OCI-LY1 (cell line): ENCODE data around the gene SURF6.

Experiments used
- H2AFZ ChIP-seq: fragments of 200-600 bp; sonication (generic), shearing (Covaris generic); 2 replicates; pipeline ENCODE4 v1.6.0; 2014; ENCODE audit warnings: antibody characterized with exemption, mild to moderate bottlenecking, low read length
- H3F3A ChIP-seq: fragments of 200-600 bp; sonication (generic), shearing (Covaris generic); 2 replicates; pipeline ENCODE4 v1.6.0; 2014; ENCODE audit warnings: mild to moderate bottlenecking, antibody characterized with exemption, low read length, moderate library complexity; ENCODE audit not compliant: insufficient read depth
- H3K27ac ChIP-seq: fragments of 200-600 bp; sonication (generic); 2 replicates; pipeline ENCODE4 v1.5.1; 2014; ENCODE audit warnings: low read length, mixed run types, mild to moderate bottlenecking, low read depth; ENCODE audit not compliant: poor library complexity, severe bottlenecking
- H3K27me3 ChIP-seq: fragments of 200-600 bp; sonication (generic); 2 replicates; pipeline ENCODE4 v1.6.0; 2014; ENCODE audit warnings: antibody characterized with exemption, mild to moderate bottlenecking, low read length, moderate library complexity; ENCODE audit not compliant: insufficient read depth
- H3K36me3 ChIP-seq: fragments of 200-600 bp; sonication (generic); 2 replicates; pipeline ENCODE4 v1.6.1; 2014; ENCODE audit warnings: mild to moderate bottlenecking, antibody characterized with exemption, low read length, moderate library complexity, mixed read lengths; ENCODE audit not compliant: insufficient read depth
- H3K4me1 ChIP-seq: fragments of 200-600 bp; sonication (generic); 2 replicates; pipeline ENCODE4 v1.5.1; 2014; ENCODE audit warnings: mild to moderate bottlenecking, low read length, moderate library complexity; ENCODE audit not compliant: insufficient read depth, severe bottlenecking
- H3K4me2 ChIP-seq: fragments of 200-600 bp; sonication (generic), shearing (Covaris generic); 2 replicates; pipeline ENCODE4 v1.6.1; 2014; ENCODE audit warnings: low read length
- H3K4me3 ChIP-seq: fragments of 200-600 bp; sonication (generic); 2 replicates; pipeline ENCODE4 v1.5.1; 2014; ENCODE audit warnings: low read length, low read depth, mild to moderate bottlenecking, mixed read lengths; ENCODE audit not compliant: poor library complexity, severe bottlenecking
- H3K79me2 ChIP-seq: fragments of 200-600 bp; shearing (Covaris generic); 2 replicates; pipeline ENCODE4 v1.6.1; 2016; ENCODE audit warnings: mixed run types, low read length, mixed read lengths; ENCODE audit not compliant: insufficient read depth
- H3K9ac ChIP-seq: fragments of 200-600 bp; sonication (generic), shearing (Covaris generic); 2 replicates; pipeline ENCODE4 v1.6.1; 2014; ENCODE audit warnings: mild to moderate bottlenecking, low read length, mixed read lengths
- H3K9me2 ChIP-seq: fragments of 200-600 bp; sonication (generic), shearing (Covaris generic); 2 replicates; pipeline ENCODE4 v1.6.1; 2014; ENCODE audit warnings: low read depth, mild to moderate bottlenecking, low read length, mixed read lengths
- H3K9me3 ChIP-seq: fragments of 200-600 bp; shearing (Covaris generic); 2 replicates; pipeline ENCODE4 v1.6.1; 2014; ENCODE audit warnings: low read length, mixed read lengths
- H4K20me1 ChIP-seq: fragments of 200-600 bp; sonication (generic), shearing (Covaris generic); 2 replicates; pipeline ENCODE4 v1.6.0; 2016; ENCODE audit warnings: mild to moderate bottlenecking, low read length; ENCODE audit not compliant: insufficient read depth
- CTCF ChIP-seq: fragments of 200-600 bp; sonication (generic), shearing (Covaris generic); IDR thresholded peaks from 2 replicates; pipeline ENCODE4 v1.5.1; 2017; ENCODE audit warnings: mild to moderate bottlenecking, antibody characterized with exemption, low read length, moderate library complexity, mixed read lengths
- EZH2 ChIP-seq: fragments of 200-600 bp; sonication (generic), shearing (Covaris generic); IDR thresholded peaks from 2 replicates; pipeline ENCODE4 v1.8.0; 2017; ENCODE audit warnings: borderline replicate concordance, mixed run types, mild to moderate bottlenecking, antibody characterized with exemption, low read length, moderate library complexity, mixed read lengths

SURF6 gene

GRCh38 chr9:133344979-133345378, 9.0 kb upstream of the SURF6 start:
- peaks cover 13% of the 10 kb centered on the region for H3K79me2 ChIP-seq
- H3K9me2 ChIP-seq: no peaks in the 10 kb centered on the region
- H3K27me3 ChIP-seq: no peaks in the 10 kb centered on the region
- H3F3A ChIP-seq: 0 out of 2 replicates have a peak, but pooled peaks cover 2% of the 10 kb centered on the region
- H3K9ac ChIP-seq: no peak overlapping the region
- no peak overlapping the region for H3K4me2 ChIP-seq
- no peak overlapping the region for H3K4me3 ChIP-seq
- H4K20me1 ChIP-seq: no peaks in the 10 kb centered on the region
- peaks cover 76% of the 10 kb centered on the region for H3K36me3 ChIP-seq
- no peak overlapping the region for H3K27ac ChIP-seq
- TF ChIP-seq EZH2 (no peak), CTCF (no peak)
- H2AFZ ChIP-seq: no peak overlapping the region
- H3K4me1 ChIP-seq: peaks cover 35% of the 10 kb centered on the region
- H3K9me3 ChIP-seq: no peaks in the 10 kb centered on the region

- Histone ChIP-seq H3K4me2 (no peak overlapping the region), H3K9me2 (no peaks in the 10 kb centered on the region), H3K4me3 (no peak overlapping the region), H3K9ac (no peak overlapping the region), H3F3A (no peaks in the 10 kb centered on the region), H3K27me3 (no peaks in the 10 kb centered on the region), H3K27ac (no peak overlapping the region), H4K20me1 (no peaks in the 10 kb centered on the region), H3K4me1 (peaks cover 26% of the 10 kb centered on the region), H3K36me3 (peaks cover 76% of the 10 kb centered on the region), H3K9me3 (no peaks in the 10 kb centered on the region), H2AFZ (no peak overlapping the region), H3K79me2 (peaks cover 10% of the 10 kb centered on the region)
- TF ChIP-seq CTCF (no peak), EZH2 (no peak)
Observed at GRCh38 chr9:133344071-133344470, 8.1 kb upstream of the SURF6 start.

- Histone ChIP-seq H3K9me2 (no peaks in the 10 kb centered on the region), H2AFZ (no peak overlapping the region), H3K4me1 (peaks cover 24% of the 10 kb centered on the region), H3K27me3 (no peaks in the 10 kb centered on the region), H3K4me3 (no peak overlapping the region), H3K9ac (no peak overlapping the region), H3F3A (no peaks in the 10 kb centered on the region), H3K79me2 (no peaks in the 10 kb centered on the region), H3K4me2 (no peak overlapping the region), H3K9me3 (no peaks in the 10 kb centered on the region), H3K36me3 (peaks cover 75% of the 10 kb centered on the region), H3K27ac (no peak overlapping the region), H4K20me1 (no peaks in the 10 kb centered on the region)
- TF ChIP-seq EZH2 (no peak), CTCF (peak; percentile 26)
Observed at GRCh38 chr9:133342570-133342969, 6.6 kb upstream of the SURF6 start.
